Calu3 (cell line): ENCODE data around the gene SYNC. TPM values are rescaled to one million over a fixed set of nuclear protein-coding genes. Genes with fewer than 3 reads are reported as not detected.

Experiments
- BruUV-seq: library from RNA; stranded (reverse); fragments of 400-500 nt; replicated peaks from 2 replicates; lab custom pipeline; 2021; lab: Mats Ljungman, UMichigan
- CTCF ChIA-PET: fragments of 300-600 bp; sonication (Branson Sonifier 250); formaldehyde crosslinking; loops from one replicate; lab custom pipeline; 2022; ENCODE audit warnings: antibody characterized with exemption; lab: Charles Lee
- DNase-seq: peaks from one replicate; pipeline ENCODE4 v3.0.0; 2022
- H3K27ac Mint-ChIP-seq: one replicate; pipeline ENCODE4 v1.8.0; 2022; ENCODE audit warnings: mixed read lengths; ENCODE audit not compliant: unreplicated experiment
- H3K27me3 Mint-ChIP-seq: one replicate; pipeline ENCODE4 v1.8.0; 2022; ENCODE audit warnings: mixed read lengths; ENCODE audit not compliant: unreplicated experiment
- H3K36me3 Mint-ChIP-seq: one replicate; pipeline ENCODE4 v1.8.0; 2022; ENCODE audit warnings: mild to moderate bottlenecking, moderate library complexity, mixed read lengths; ENCODE audit not compliant: insufficient read depth, unreplicated experiment
- H3K4me1 Mint-ChIP-seq: one replicate; pipeline ENCODE4 v1.8.0; 2022; ENCODE audit warnings: mild to moderate bottlenecking, low read depth, mixed read lengths; ENCODE audit not compliant: unreplicated experiment
- H3K4me3 Mint-ChIP-seq: one replicate; pipeline ENCODE4 v1.8.0; 2022; ENCODE audit warnings: mild to moderate bottlenecking, low read depth, moderate library complexity, mixed read lengths; ENCODE audit not compliant: unreplicated experiment
- H3K9me3 Mint-ChIP-seq: one replicate; pipeline ENCODE4 v1.8.0; 2022; ENCODE audit warnings: low read depth, mixed read lengths; ENCODE audit not compliant: unreplicated experiment
- CTCF ChIP-seq: fragments of 200-600 bp; IDR thresholded peaks from one replicate; pipeline ENCODE4 v1.8.0; 2022; ENCODE audit warnings: antibody characterized with exemption; ENCODE audit not compliant: unreplicated experiment
- intact Hi-C: fragments of 100-400 bp; cut with micrococcal nuclease; formaldehyde crosslinking; loops from one replicate; pipeline ENCODE4 v1.10.0; 2022; ENCODE audit not compliant: unreplicated experiment
- total RNA-seq: library from RNA; stranded (reverse); gene quantifications from 2 replicates; pipeline ENCODE4 v1.2.3, GENCODE V29; 2022

Gene SYNC
- total RNA-seq, 1 experiment from 2014 or later, result 0.19 TPM

- Mint-ChIP-seq H3K4me1 (peaks cover 9% of the 10 kb centered on the region), H3K4me3 (peak overlapping the region; percentile 94), H3K27ac (peak overlapping the region; percentile 100), H3K27me3 (no peaks in the 10 kb centered on the region), H3K9me3 (no peaks in the 10 kb centered on the region), H3K36me3 (peaks cover 68% of the 10 kb centered on the region)
- CTCF ChIA-PET, result interaction anchor here (1.2 to 1.6 kb wide), 3 partner anchors 61 to 203 kb away, joined by 3 to 8 read pairs (median 5); no protein-coding TSS in a partner anchor
- intact Hi-C loops, result no loop called here
- BruUV-seq, result no TSS peak
- DNase-seq, result no peak
- no peak for TF ChIP-seq CTCF
Measured at GRCh38 chr1:32651461-32652073, 51.0 kb downstream of the SYNC start.

GRCh38 chr1:32650752-32651460 lies 51.7 kb downstream of the SYNC start, which contains the start of gene RBBP4:
Gene RBBP4 (plus strand): TSS chr1:32651208. CDS start chr1:32651307, 99 bp downstream.
- peak within 1 kb of the TSS; percentile 94 for H3K4me3 Mint-ChIP-seq
- no peak for TF ChIP-seq CTCF
- peak; percentile 99 for DNase-seq
- peaks cover 9% of the 10 kb centered on the region for H3K4me1 Mint-ChIP-seq
- H3K9me3 Mint-ChIP-seq, result no peaks in the 10 kb centered on the region
- H3K27ac Mint-ChIP-seq, result peak within 1 kb of the TSS; percentile 100
- no peaks in the 10 kb centered on the region for H3K27me3 Mint-ChIP-seq
- peaks cover 63% of the 10 kb centered on the region for H3K36me3 Mint-ChIP-seq
- BruUV-seq, result no TSS peak
- intact Hi-C loops, result no loop called here
- CTCF ChIA-PET, result interaction anchor here (0.5 to 1.6 kb wide), 4 partner anchors 62 to 203 kb away, joined by 3 to 8 read pairs (median 4); no protein-coding TSS in a partner anchor

GRCh38 chr1:32650248-32650751 lies 52.3 kb downstream of the SYNC start, which contains the start of gene ZBTB8OS:
Gene ZBTB8OS (minus strand): TSS chr1:32650550. CDS start chr1:32650529, 21 bp downstream.
- CTCF ChIA-PET, result interaction anchor here (0.5 to 1.6 kb wide), 4 partner anchors 62 to 202 kb away, joined by 3 to 8 read pairs (median 4); no protein-coding TSS in a partner anchor
- H3K36me3 Mint-ChIP-seq, result peaks cover 57% of the 10 kb centered on the region
- peaks cover 3% of the 10 kb centered on the region for H3K4me1 Mint-ChIP-seq
- no peaks in the 10 kb centered on the region for H3K9me3 Mint-ChIP-seq
- H3K27ac Mint-ChIP-seq, result peak within 1 kb of the TSS; percentile 100
- no TSS peak for BruUV-seq
- peak; percentile 88 for DNase-seq
- intact Hi-C loops, result no loop called here
- H3K27me3 Mint-ChIP-seq, result no peaks in the 10 kb centered on the region
- peak within 1 kb of the TSS; percentile 94 for H3K4me3 Mint-ChIP-seq
- TF ChIP-seq CTCF, result no peak

- no peaks in the 10 kb centered on the region for H3K9me3 Mint-ChIP-seq
- intact Hi-C loops, result no loop called here
- CTCF ChIA-PET, result interaction anchor here (0.6 kb wide), 1 partner anchor 20 kb away, joined by 3 read pairs; no protein-coding TSS in a partner anchor
- H3K27me3 Mint-ChIP-seq, result no peaks in the 10 kb centered on the region
- H3K4me3 Mint-ChIP-seq, result no peak overlapping the region
- BruUV-seq, result no TSS peak
- peaks cover 40% of the 10 kb centered on the region for H3K36me3 Mint-ChIP-seq
- TF ChIP-seq CTCF, result no peak
- H3K27ac Mint-ChIP-seq, result no peak overlapping the region
- H3K4me1 Mint-ChIP-seq, result no peaks in the 10 kb centered on the region
- no peak for DNase-seq
Measured at GRCh38 chr1:32647308-32648134, 55.0 kb downstream of the SYNC start.
